Measurements from ENCODE around the gene RAB3GAP2.
"Not testable (repeated sequence)": the region's sequence is repeated elsewhere in the genome, so short reads cannot be mapped to it uniquely, and the experiment has no call there.

The RAB3GAP2 gene

DNA sequence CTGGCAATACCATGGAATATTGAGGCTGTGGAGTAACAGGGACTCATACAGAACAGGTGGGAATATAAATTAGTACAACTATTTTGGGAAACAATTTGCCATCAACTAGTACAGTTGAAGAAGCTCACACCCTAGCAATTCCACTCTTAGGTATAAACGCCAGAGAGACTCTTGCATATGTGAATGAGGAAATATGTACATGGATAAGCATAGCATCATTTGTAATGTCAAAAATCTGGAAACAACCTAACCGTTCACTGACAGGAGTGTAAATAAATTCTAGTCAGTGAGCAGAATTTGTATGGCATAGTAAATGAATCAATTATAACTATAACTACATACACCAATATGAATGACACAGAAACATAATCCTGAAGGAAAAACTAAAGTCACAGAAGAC is 83.7 kb downstream of the RAB3GAP2 start:
- no peak for DNase-seq

- DNase-seq = no peak
Measured at GRCh38 chr1:220186752-220187151, 85.5 kb downstream of the RAB3GAP2 start.

DNA sequence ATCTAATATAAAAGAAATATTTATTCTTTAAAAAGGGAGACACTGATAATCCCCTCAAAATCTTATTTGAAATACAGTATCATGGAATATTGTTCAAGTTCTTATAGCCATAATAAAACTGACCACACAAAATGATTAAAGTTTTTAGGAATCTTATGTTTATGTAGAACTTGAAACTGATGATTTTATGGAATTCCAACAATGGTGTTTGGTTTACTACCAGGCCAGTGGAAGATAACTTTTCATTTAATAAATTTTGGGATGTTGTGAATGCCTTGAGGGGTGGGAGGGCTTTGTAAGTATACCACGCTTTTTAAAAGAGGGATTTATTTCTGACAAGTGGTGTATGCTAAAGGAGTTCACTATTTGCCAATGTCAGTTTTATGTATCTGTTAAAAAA is 87.7 kb downstream of the RAB3GAP2 start:
- DNase-seq = no peak

DNA sequence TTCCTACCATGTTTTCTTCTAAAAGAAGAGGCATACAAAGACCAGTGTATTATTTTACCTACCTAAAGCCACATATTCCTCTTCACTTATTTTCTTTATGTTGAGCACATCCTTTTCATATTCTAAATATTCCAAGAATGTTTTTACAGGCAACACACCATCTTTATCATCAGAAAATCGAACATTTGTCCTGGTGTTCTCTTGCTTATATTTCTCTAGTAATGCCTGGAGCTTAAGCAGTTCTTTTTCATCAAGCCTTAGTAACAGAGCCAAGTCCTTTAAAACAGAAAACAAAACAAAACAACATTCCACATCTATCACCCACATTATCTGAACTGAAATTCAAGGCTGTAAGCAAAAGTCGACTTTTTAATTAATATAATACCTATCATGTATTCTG is 89.6 kb downstream of the RAB3GAP2 start:
- no peak for DNase-seq

DNA sequence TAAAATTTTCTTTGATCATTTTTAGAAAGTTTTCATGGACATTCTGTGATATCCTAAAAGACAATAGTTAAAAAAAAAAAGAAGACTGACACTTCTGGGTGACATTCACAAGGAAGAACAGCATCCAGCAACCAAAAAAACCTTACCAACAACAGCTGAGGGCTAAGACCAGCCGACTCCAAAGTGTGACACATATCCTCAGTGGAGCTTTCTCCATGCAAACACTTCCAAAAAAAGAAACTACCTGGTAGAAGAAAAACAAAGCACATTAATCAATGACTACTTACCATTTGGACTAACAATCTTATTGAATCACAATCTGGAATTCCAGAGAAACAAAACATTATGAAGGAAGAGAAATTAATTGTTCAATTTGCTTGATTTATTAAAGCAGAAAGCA is 90.1 kb downstream of the RAB3GAP2 start:
- DNase-seq = no peak

GRCh38 chr1:220176540-220176939 is 95.7 kb downstream of the RAB3GAP2 start:
- no peak for DNase-seq

DNA sequence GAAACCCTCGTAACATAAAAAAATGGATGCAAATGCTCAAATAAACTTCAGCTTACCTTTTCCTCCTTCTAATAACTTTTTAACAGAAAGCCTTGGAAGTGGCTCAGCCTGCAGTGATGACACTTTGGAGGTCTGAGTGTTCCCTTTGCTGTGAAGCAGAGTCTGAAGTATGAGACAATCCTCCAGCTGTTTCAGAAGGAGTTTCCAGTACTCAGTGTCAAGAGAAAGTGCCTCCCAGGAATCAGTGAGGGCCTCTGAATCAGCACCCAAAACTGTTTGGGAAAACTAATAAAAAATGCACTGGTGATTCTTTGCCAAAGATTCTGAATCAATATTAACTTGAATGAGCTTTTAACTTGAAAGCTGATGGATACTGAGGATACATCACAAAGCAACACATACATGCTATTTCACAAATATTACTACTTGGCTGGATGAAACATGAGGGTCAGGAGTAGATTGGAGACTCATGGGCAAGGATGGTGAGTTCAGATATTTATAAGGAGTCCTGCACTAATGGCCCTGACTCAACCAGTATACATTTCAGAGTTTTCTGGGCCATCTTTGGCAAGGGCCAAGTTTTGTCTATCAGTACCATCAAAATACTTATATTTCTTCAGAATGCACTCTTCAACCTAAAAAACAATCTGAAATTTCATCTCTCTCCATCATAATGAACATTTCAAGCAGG is 101.3 kb downstream of the RAB3GAP2 start:
- DNase-seq = no peak

GRCh38 chr1:220169887-220170286 is 102.4 kb downstream of the RAB3GAP2 start:
- DNase-seq = not testable (repeated sequence)

DNA sequence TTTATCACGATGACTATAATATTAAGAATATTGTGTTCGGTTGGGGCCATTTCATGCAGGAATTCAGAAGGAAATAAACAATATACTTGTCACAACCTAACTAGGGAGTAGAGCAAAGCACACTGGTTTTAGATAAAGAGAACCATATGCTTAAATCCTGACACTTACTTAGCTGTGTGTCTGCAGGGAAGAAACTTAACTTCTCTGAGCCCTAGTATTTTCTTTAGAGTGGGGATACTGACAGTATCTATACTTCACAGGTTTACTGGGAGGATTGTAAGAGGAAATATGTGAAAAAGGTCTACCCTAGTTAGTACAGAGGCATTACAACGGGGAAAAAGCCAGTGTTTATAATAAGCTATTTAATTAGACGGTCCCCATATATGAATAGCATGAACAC is 105.4 kb downstream of the RAB3GAP2 start:
- no peak for DNase-seq

- DNase-seq = no peak
Measured at GRCh38 chr1:220164517-220164916, 107.7 kb downstream of the RAB3GAP2 start.

- no peak for DNase-seq
Measured at GRCh38 chr1:220164116-220164515, 108.1 kb downstream of the RAB3GAP2 start.

GRCh38 chr1:220160027-220160426 is 112.2 kb downstream of the RAB3GAP2 start:
- DNase-seq = no peak

GRCh38 chr1:220159041-220159440 is 113.2 kb downstream of the RAB3GAP2 start:
- no peak for DNase-seq

- not testable (repeated sequence) for DNase-seq
Measured at GRCh38 chr1:220158530-220158929, 113.7 kb downstream of the RAB3GAP2 start.

DNA sequence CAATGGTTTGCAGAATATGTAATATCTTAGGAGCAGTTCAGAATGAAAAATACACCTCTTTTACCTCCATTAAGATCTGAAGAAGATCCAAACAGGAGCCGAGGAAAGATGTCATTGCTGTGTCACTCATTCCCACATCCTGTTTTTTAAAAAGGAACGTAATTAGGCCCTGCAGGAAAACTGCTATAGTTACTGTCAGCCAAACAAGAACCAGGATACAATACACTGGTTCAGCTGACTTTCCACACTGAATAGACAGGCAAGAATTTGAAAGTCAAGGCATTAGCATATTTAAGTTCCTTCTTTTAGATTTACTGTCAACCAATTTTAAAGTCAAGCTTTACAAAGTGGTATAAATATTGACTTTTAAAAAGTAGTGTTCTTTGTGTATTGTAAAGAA is 114.5 kb downstream of the RAB3GAP2 start:
- no peak for DNase-seq

DNA sequence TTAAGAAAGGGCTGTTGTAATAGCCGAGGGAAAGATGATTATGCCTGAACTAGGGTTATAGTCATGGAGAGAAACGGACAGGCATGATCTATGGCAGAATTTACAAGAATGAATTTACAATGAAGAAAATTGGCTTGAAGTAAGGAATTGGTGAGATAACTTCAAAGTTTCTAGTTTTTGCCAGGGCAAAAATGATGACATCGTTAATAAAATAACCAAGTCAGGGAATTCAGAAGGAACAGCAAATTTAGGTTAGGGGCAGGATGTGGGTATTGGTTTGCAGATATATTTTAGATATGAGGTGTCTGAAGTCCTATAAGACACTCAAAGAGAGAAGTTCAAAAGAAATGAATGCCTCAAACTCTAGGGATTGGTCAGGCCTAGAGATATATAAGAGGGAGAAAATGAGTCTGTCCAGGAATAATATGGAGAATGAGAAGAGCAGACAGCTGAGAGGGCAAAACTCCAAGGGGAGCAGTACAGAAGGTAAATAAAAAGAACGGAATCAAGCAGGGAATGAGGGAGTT is 115.6 kb downstream of the RAB3GAP2 start:
- DNase-seq = no peak

- no peak for DNase-seq
Measured at GRCh38 chr1:220153147-220153546, 119.1 kb downstream of the RAB3GAP2 start.

DNA sequence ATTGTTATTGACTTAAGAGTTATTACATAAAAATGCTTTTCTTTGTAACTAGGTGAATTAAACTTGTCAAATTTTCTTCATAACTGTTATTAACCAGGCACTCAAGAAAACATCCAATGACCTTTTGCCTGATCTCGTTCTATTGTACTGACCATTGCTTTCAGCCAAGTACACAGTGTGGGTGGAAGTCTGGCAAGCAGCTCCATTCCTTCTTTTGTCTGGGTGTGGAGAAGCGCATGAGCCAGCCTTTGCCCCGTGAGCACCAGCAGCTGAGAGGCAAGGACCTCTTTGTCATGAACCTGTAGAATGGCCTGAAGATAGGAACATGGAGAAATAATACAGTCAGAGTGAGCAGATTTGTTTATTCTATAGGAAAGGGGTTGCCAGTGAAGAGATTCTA is 120.8 kb downstream of the RAB3GAP2 start:
- DNase-seq = no peak

GRCh38 chr1:220149742-220150141 is 122.5 kb downstream of the RAB3GAP2 start:
- no peak for DNase-seq

GRCh38 chr1:220144051-220144450 is 128.2 kb downstream of the RAB3GAP2 start:
- DNase-seq = no peak

- DNase-seq = no peak
Measured at GRCh38 chr1:220139966-220140365, 132.3 kb downstream of the RAB3GAP2 start.

GRCh38 chr1:220137019-220137786 is 135.1 kb downstream of the RAB3GAP2 start:
- DNase-seq = no peak

GRCh38 chr1:220135755-220136154 is 136.5 kb downstream of the RAB3GAP2 start:
- DNase-seq = no peak

DNA sequence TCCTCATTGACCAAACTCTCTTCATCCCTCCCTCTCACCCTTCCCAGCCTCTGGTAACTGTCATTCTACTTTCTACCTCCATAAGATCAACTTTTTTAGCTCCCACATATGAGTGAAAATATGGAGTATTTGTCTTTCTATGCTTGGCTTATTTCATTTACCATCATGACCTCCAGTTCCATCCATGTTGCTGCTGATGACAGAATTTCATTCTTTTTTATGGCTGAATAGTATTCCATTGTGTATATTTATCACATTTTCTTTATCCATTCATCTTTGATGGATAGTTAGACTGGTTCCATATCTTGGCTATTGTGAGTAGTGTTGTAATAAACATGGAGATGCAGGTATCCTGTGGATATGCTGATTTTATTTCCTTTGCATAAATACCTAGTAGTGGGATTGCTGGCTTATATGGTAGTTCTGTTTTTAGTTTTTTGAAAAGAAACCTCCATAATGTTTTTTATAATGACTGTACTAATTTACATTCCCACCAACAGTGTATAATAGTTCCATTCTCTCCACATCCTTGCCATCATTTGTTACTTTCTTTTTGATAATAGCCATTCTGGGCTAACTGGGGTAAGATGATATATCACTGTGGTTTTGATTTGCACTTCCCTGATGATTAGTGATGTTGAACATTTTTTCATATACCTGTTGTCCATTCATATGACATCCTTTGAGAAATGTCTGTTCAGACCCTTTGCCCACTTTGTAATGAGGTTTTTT is 142.6 kb downstream of the RAB3GAP2 start:
- DNase-seq = no peak

All from activated CD4-positive, alpha-beta T cell treated with anti-CD3 and anti-CD28 coated beads for 1 hour (primary cell).